ENCODE results near the gene ABCC8. TPM values are rescaled to one million over a fixed set of nuclear protein-coding genes. Genes with fewer than 3 reads are reported as not detected.

Gene ABCC8
- total RNA-seq, 6 experiments from 2014 or later: not detected

- DNase-seq: no peak
- no peaks in the 10 kb centered on the region for H3K9me3 Mint-ChIP-seq
- no peak for TF ChIP-seq CTCF (IDR thresholded peaks at IDR 0.05)
- no peak overlapping the region for H3K4me3 Mint-ChIP-seq
- peaks cover 20% of the 10 kb centered on the region for H3K27me3 Mint-ChIP-seq (ENCODE audit: insufficient read depth)
- no peaks in the 10 kb centered on the region for H3K4me1 Mint-ChIP-seq (ENCODE audit: low read depth)
- no peak overlapping the region for H3K27ac Mint-ChIP-seq
- H3K36me3 Mint-ChIP-seq (ENCODE audit: low read depth): no peaks in the 10 kb centered on the region
Observed at GRCh38 chr11:17395978-17396377, 80.7 kb downstream of the ABCC8 start.

GRCh38 chr11:17395554-17395961 lies 81.1 kb downstream of the ABCC8 start:
- no peak for DNase-seq
- no peak overlapping the region for H3K27ac Mint-ChIP-seq
- no peaks in the 10 kb centered on the region for H3K36me3 Mint-ChIP-seq (ENCODE audit: low read depth)
- no peaks in the 10 kb centered on the region for H3K4me1 Mint-ChIP-seq (ENCODE audit: low read depth)
- no peak overlapping the region for H3K4me3 Mint-ChIP-seq
- TF ChIP-seq CTCF (IDR thresholded peaks at IDR 0.05): no peak
- H3K9me3 Mint-ChIP-seq: no peaks in the 10 kb centered on the region
- H3K27me3 Mint-ChIP-seq (ENCODE audit: insufficient read depth): peaks cover 23% of the 10 kb centered on the region

GRCh38 chr11:17394743-17395390 lies 81.8 kb downstream of the ABCC8 start:
- Mint-ChIP-seq H3K27me3 (ENCODE audit: insufficient read depth) (peaks cover 17% of the 10 kb centered on the region), H3K9me3 (no peaks in the 10 kb centered on the region), H3K4me1 (ENCODE audit: low read depth) (no peaks in the 10 kb centered on the region), H3K36me3 (ENCODE audit: low read depth) (no peaks in the 10 kb centered on the region), H3K4me3 (no peak overlapping the region), H3K27ac (no peak overlapping the region)
- TF ChIP-seq CTCF (IDR thresholded peaks at IDR 0.05): peak; percentile 17; the same call in 1 of the 2 replicates
- no peak for DNase-seq

- no peak for DNase-seq
- Mint-ChIP-seq H3K9me3 (no peaks in the 10 kb centered on the region), H3K27ac (no peak overlapping the region), H3K4me3 (no peak overlapping the region), H3K27me3 (ENCODE audit: insufficient read depth) (peaks cover 14% of the 10 kb centered on the region), H3K36me3 (ENCODE audit: low read depth) (no peaks in the 10 kb centered on the region), H3K4me1 (ENCODE audit: low read depth) (no peaks in the 10 kb centered on the region)
- no peak for TF ChIP-seq CTCF (IDR thresholded peaks at IDR 0.05)
Observed at GRCh38 chr11:17393472-17393871, 83.2 kb downstream of the ABCC8 start.

- Mint-ChIP-seq H3K27me3 (ENCODE audit: insufficient read depth) (peaks cover 11% of the 10 kb centered on the region), H3K9me3 (no peaks in the 10 kb centered on the region), H3K27ac (no peak overlapping the region), H3K4me3 (no peak overlapping the region), H3K4me1 (ENCODE audit: low read depth) (no peaks in the 10 kb centered on the region), H3K36me3 (ENCODE audit: low read depth) (no peaks in the 10 kb centered on the region)
- no peak for TF ChIP-seq CTCF (IDR thresholded peaks at IDR 0.05)
- DNase-seq: no peak
Observed at GRCh38 chr11:17392872-17393271, 83.8 kb downstream of the ABCC8 start.

Measured in HFFc6 (cell line).